Fibroblast of skin of left biceps (primary cell): ENCODE data around the gene N4BP2L1.
"Not testable (repeated sequence)": the region's sequence is repeated elsewhere in the genome, so short reads cannot be mapped to it uniquely, and the experiment has no call there.

Source experiments
- DNase-seq, 2 experiments: peaks; one replicate each; pipeline ENCODE4 v3.0.0-alpha.2; 2013; ENCODE audit warnings: low read depth in 2 of 2

N4BP2L1 gene

DNA sequence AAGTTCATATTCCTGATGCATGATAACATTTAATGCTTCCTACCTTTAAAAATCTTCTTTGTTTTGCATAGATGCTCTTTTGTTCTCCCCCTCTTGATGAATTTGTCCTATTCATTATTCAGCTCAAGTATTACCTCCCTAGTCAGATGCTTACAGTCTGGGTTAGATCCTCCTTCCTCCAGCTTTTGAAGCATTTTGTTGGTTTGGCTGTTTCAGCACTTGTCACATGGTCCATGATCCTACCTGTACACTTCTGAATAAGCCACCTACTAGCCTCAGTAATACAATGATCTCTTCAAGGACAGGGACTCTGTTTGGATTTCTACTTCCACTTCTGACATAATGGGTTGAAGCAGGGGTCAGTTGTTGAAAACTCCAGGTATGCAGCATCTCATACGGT is 37.4 kb downstream of the N4BP2L1 start:
- no peak for DNase-seq

DNA sequence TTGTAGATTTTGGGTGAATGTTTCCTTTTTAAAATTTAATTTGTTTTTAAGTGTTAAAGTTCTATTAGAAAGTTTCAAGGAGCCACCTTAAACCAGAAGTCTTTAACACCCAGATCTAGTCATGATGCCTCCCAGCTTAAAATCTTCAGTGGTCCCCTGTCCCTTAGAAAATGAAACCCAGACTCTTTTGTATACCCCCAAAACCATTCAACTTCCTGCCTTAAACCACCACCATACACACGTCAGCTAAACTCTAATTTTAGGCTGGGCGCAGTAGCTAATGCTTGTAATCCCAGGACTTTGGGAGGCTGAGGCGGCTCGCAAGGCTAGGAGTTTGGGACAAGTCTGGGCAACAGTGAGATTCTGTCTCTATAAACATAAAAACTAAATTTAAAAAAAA is 37.9 kb downstream of the N4BP2L1 start:
- no peak for DNase-seq

DNA sequence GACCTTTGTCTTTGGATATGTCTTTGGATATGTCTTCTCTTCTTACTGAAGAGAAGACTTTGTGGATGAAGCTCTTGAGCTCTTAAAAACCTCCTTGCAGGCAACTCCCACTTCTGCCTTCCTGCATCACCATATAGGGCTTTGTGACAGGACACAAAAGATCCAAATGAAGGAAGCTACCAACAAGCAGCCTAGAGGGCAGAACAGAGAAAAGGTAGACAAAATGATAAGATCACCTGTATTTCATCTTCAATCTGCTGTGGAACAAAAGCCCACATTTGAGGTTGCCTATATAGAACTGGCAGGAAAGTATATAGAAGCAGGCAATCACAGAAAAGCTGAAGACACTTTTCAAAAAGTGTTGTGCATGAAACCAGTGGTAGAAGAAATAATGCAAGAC is 42.5 kb downstream of the N4BP2L1 start:
- DNase-seq: no peak

DNA sequence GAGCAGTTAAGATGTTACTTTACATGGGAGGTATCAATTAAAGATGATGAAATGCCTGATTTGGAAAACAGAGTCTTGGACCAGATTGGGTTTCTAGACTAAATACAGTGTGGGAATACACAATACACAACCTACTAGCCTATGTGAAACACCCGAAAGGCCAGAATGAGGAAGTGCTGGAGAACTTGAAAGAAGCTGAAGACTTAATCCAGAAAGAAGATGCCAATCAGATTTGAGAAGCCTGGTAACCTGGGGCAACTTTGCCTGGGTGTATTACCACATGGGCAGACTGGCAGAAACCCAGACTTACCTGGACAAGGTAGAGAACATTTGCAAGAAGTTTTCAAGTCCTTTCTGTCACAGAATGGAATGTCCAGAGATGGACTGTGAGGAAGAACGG is 43.2 kb downstream of the N4BP2L1 start:
- DNase-seq: no peak

DNA sequence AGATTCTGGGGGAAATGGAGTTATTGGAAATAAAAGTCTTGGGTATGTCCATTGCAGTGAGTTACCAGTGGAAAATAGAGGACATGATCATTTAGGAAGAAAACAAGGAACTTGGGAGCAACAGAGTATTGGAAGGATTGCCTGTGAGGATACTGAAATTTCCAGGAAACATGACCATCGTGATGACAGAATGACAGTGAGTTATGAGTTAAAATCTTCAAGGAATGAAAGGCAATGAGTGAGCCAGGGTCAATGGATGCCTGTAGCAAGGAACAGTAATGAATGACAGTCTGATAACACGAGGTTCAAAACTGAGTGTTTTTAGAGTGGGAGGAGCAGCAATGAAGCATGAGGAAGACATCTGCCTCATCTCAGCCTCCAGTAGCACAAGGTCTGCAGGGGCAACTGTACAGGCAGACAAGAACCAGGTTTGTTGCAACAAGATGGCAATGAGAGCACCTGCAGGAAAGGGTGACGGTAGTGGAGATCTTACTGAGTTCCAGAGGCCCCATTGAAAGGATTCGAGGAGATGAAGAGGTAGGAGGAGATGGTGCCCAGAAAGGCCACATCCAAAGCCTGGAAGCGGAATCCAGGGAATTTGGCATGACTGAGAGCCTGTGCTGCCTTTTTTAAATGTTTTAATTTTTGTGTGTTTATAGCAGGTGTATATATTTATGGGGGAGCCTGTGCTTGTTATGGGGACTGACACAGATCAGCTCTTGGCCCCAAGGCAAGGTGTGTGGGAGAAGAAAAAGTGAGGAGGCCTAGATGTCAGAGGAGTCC is 43.9 kb downstream of the N4BP2L1 start:
- DNase-seq: no peak

DNA sequence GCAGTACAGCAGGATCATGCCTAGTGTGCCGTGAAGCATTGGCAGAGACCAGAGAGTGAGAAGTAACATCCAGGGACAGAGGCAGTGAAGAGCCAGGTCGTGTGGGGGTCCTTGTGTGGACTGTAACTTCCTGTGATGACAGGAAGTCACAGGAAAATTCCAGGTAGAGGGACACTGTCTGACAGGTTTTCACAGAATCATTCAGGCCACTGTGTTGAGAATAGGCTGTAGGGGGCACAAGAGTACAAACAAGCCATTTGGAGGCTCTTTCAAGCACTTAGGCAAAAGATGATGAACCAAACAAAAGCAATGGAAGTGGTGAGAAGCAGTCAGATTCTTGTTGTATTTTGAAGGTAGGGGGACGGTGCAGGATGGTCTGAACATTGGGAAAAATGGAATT is 46.4 kb downstream of the N4BP2L1 start:
- DNase-seq: peak in 1 of 2 experiments; percentile 2

DNA sequence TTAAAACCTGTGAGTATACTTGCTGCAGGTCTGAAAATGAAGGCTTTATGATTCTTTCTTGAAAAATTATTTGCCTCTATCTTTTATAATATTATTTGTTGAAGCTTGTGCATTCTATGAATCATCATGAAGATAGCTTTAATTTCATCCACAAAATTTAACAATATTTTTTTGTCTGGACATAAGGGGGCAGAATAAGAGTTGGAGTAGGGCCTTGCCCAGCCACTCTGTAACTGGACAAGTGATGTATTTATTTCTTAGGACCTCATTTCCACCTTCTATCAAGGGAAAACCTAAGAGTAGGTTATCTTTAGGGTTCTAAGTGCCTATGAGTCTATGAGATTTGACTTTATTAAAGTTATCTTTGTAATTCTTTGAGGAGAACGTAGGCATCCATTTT is 49.9 kb downstream of the N4BP2L1 start:
- DNase-seq: no peak

DNA sequence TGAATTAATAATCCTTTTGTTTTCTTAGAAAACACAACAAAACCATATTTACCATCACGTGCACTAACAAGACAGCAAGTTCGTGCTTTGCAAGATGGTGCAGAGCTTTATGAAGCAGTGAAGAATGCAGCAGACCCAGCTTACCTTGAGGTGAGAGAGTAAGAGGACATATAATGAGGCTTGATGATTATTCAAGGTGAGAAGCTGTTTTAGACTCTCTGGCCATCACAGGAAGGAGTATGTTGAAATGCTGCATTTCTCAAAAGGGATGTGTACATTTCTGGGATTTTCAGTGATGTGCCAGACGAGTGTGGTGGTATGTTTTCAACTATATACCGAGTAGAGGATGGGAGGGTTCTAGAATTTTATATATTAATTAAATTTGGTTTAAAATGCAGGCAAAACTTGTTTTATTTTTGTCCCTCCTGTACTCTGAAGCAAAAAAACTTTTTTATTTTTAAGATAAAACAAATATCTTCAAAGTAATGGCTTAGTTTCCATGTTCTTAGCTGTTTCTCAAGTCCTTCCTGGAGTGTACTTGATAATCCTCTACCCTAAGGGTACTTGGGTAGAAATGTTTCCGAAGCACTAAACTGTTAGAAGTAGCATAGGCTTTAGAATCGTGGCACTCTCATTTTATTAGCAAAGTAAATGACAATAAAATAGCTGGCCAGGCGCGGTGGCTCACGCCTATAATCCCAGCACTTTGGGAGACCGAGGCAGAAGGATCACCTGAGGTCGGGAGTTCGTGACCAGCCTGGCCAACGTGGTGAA is 51.1 kb downstream of the N4BP2L1 start:
- DNase-seq: no peak

DNA sequence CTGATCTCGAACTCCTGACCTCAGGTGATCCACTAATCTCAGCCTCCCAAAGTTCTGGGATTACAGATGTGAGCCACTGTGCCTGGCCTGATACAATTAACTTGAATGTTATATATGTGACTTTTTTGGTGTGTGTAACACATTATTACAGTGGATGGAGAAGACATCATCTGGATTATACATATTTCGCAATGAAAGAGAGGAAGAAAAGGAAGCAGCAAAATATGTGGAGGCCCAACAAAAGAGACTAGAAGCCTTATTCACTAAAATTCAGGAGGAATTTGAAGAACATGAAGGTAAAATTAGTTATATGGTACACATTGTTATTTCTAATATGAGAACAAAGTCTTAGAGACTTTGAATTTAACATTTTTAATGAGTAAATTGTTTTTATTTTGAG is 57.1 kb downstream of the N4BP2L1 start:
- no peak for DNase-seq

DNA sequence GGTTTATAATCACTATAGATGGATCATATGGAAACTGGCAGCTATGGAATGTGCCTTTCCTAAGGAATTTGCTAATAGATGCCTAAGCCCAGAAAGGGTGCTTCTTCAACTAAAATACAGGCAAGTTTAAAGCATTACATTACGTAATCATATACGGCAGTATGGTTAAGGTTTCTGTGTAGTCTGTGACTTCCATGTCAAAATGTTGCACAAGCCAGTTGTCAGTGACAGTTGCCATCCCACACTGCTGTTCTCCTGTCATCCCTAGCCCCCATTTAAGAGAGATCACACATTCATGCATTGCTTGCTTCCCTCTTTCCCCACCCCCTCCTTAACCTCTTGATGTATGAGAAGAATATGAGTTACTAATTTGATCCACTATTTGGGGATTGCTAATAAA is 65.4 kb downstream of the N4BP2L1 start:
- no peak for DNase-seq

DNA sequence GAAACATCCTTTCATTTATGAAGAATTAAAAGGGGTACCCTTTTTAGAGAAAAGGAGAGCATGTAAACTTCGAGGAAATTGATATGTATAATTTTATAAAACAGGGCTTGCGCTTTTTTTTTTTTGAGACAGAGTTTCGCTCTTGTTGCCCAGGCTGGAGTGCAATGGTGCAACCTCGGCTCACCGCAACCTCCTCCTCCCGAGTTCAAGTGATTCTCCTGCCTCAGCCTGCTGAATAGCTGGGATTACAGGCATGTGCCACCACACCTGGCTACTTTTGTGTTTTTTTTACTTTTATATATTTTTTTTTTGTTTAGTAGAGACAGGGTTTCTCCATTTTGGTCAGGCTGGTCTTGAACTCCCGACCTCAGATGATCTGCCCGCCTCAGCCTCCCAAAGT is 72.0 kb downstream of the N4BP2L1 start:
- not testable (repeated sequence) for DNase-seq

DNA sequence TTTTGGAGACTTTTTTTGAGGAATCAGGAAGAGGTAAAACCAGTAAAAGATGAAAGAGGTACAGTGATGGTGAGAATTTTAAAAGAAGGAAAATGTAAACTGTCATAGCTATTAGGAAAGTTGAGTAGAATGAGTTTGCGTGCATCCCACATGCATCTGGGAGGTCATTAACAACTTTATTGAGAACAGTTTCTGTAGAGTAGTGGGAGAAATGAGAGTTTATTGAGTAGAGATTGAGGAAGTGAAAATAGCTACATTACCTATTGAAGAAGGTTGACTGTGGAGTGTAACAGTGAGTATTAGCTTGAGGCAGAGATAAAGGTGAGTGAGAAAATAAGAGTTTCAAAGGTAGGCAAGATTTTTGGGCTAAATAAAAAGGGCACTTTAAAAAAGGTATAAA is 73.9 kb downstream of the N4BP2L1 start:
- no peak for DNase-seq

DNA sequence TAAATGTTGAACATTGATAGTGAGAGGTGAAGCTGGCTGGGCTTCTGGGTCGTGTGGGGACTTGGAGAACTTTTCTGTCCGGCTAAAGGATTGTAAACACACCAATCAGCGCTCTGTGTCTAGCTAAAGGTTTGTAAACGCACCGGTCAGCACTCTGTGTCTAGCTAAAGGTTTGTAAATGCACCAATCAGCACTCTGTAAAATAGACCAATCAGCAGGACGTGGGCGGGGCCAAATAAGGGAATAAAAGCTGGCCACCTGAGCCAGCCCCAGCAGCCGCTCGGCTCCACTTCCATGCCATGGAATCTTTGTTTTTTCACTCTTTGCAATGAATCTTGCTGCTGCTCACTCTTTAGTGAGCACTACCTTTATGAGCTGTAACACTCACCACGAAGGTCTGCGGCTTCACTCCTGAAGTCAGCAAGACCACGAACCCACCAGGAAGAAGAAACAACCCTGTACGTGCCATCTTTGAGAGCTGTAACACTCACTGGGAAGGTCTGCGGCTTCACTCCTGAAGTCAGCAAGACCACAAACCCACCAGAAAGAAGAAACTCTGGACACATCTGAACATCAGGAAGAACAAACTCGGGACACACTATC is 77.0 kb downstream of the N4BP2L1 start:
- DNase-seq: not testable (repeated sequence)
